B cell (primary cell): Measurements from ENCODE around the gene LDB1. TPM values are rescaled to one million over a fixed set of nuclear protein-coding genes. Genes with fewer than 3 reads are reported as not detected.

Source experiments
- ATAC-seq: fragments of 200-7000 bp; cut with Tn5 transposase; one replicate; pipeline ENCODE4 v1.10.0; 2021; ENCODE audit warnings: low read depth, mild to moderate bottlenecking, moderate number of reproducible peaks, moderate library complexity
- CTCF ChIA-PET: fragments of 350-600 bp; sonication (Branson Sonifier 250); formaldehyde crosslinking; loops from one replicate; lab custom pipeline; 2021; ENCODE audit warnings: antibody characterized with exemption, inconsistent platforms; lab: Charles Lee
- POLR2A ChIA-PET: fragments of 350-600 bp; sonication (Branson Sonifier 250); formaldehyde crosslinking; loops from one replicate; lab custom pipeline; 2021; ENCODE audit warnings: antibody characterized with exemption; lab: Charles Lee
- DNase-seq: peaks from one replicate; pipeline ENCODE4 v3.0.0; 2013
- H2AFZ ChIP-seq: 2 replicates; pipeline ENCODE4 v1.6.1; 2012; ENCODE audit warnings: mild to moderate bottlenecking, low read depth, low read length; ENCODE audit not compliant: insufficient read depth, poor library complexity, severe bottlenecking
- H3K27ac ChIP-seq, 2 donors: 1 replicate in 1 of 2; 2 replicates in 1 of 2; pipeline ENCODE4 v1.5.1; 2012 to 2013; ENCODE audit warnings: low read length in 2 of 2, mild to moderate bottlenecking in 2 of 2, moderate library complexity in 1 of 2
- H3K27me3 ChIP-seq, 4 experiments: fragments of 200-600 bp in 1 of 4; sonication (generic) in 1 of 4; replicated peaks in 1 of 4; 1 replicate in 2 of 4; 2 replicates in 2 of 4; pipeline versions ENCODE4 v1.6.1 to v1.7.0; 2013 to 2016; ENCODE audit warnings: low read length in 3 of 4, mild to moderate bottlenecking in 2 of 4, mixed read lengths in 1 of 4, moderate library complexity in 1 of 4; ENCODE audit not compliant: insufficient read depth in 4 of 4, control insufficient read depth in 3 of 4; ENCODE audit errors: control extremely low read depth in 1 of 4
- H3K36me3 ChIP-seq, 2 experiments: replicated peaks in 1 of 2; 1 replicate in 1 of 2; 2 replicates in 1 of 2; pipeline versions ENCODE4 v1.6.1 to v1.7.1; 2013; ENCODE audit warnings: low read length in 1 of 2; ENCODE audit not compliant: insufficient read depth in 2 of 2, control insufficient read depth in 1 of 2; ENCODE audit errors: control extremely low read depth in 1 of 2, extremely low read depth in 1 of 2
- H3K4me1 ChIP-seq, 2 donors: fragments of 200-600 bp in 1 of 2; sonication (generic) in 1 of 2; 1 replicate in 1 of 2; 2 replicates in 1 of 2; pipeline versions ENCODE4 v1.5.1 to v1.6.1; 2013 to 2017; ENCODE audit warnings: low read length in 2 of 2; ENCODE audit not compliant: control insufficient read depth in 2 of 2, insufficient read depth in 2 of 2
- H3K4me2 ChIP-seq: replicated peaks from 2 replicates; pipeline ENCODE3; 2012; ENCODE audit warnings: mild to moderate bottlenecking, low read depth, low read length; ENCODE audit not compliant: poor library complexity, severe bottlenecking
- H3K4me3 ChIP-seq, 5 experiments: fragments of 200-600 bp in 1 of 5; sonication (generic) in 1 of 5; 1 replicate in 3 of 5; 2 replicates in 2 of 5; pipeline versions ENCODE4 v1.5.1 to v1.7.0; 2011 to 2016; ENCODE audit warnings: low read length in 4 of 5, mild to moderate bottlenecking in 4 of 5, low read depth in 2 of 5, control low read depth in 1 of 5, moderate library complexity in 1 of 5; ENCODE audit not compliant: insufficient read depth in 1 of 5; ENCODE audit errors: control extremely low read depth in 1 of 5, extremely low read depth in 1 of 5
- H3K79me2 ChIP-seq: fragments of 200-600 bp; sonication (generic); one replicate; pipeline ENCODE4 v1.6.0; 2016; ENCODE audit warnings: low read length; ENCODE audit not compliant: control insufficient read depth, insufficient read depth
- H3K9ac ChIP-seq: fragments of 200-600 bp; sonication (generic); 2 replicates; pipeline ENCODE4 v1.6.1; 2017; ENCODE audit warnings: mild to moderate bottlenecking, low read length, moderate library complexity
- H3K9me3 ChIP-seq, 3 donors: one replicate each; pipeline versions ENCODE4 v1.6.1 to v1.7.1; 2013; ENCODE audit warnings: low read length in 2 of 3; ENCODE audit not compliant: control insufficient read depth in 2 of 3, insufficient read depth in 1 of 3; ENCODE audit errors: control extremely low read depth in 1 of 3
- H4K20me1 ChIP-seq: 2 replicates; pipeline ENCODE4 v1.6.0; 2012; ENCODE audit warnings: mild to moderate bottlenecking, low read length; ENCODE audit not compliant: insufficient read depth, control insufficient read depth, poor library complexity, severe bottlenecking
- H3K27ac Mint-ChIP-seq: one replicate; pipeline ENCODE4 v1.8.0; 2021; ENCODE audit warnings: mixed read lengths
- H3K27me3 Mint-ChIP-seq: one replicate; pipeline ENCODE4 v1.8.0; 2021; ENCODE audit warnings: mixed read lengths
- H3K4me1 Mint-ChIP-seq: one replicate; pipeline ENCODE4 v1.8.0; 2021; ENCODE audit warnings: mixed read lengths
- H3K4me3 Mint-ChIP-seq: one replicate; pipeline ENCODE4 v1.8.0; 2021; ENCODE audit warnings: mixed read lengths
- H3K9me3 Mint-ChIP-seq: one replicate; pipeline ENCODE4 v1.8.0; 2022; ENCODE audit warnings: mixed read lengths; ENCODE audit not compliant: insufficient read depth
- CTCF ChIP-seq: fragments of 200-600 bp; IDR thresholded peaks from one replicate; pipeline ENCODE4 v1.8.0; 2022; ENCODE audit warnings: antibody characterized with exemption, mild to moderate bottlenecking
- EZH2 ChIP-seq: IDR thresholded peaks from 2 replicates; pipeline ENCODE4 v1.6.1; 2012; ENCODE audit warnings: borderline replicate concordance, low read depth, mild to moderate bottlenecking, moderate library complexity, low read length; ENCODE audit not compliant: insufficient read depth, poor library complexity, severe bottlenecking
- WGBS: methylation state at CpG from one replicate; pipeline ENCODE4 v1.1.5; 2013; ENCODE audit warnings: missing lambda C conversion rate; ENCODE audit not compliant: insufficient coverage; 5-methylcytosine and 5-hydroxymethylcytosine counted together
- intact Hi-C: fragments of 100-400 bp; cut with micrococcal nuclease; formaldehyde crosslinking; loops from one replicate; pipeline ENCODE4 v1.10.0; 2022
- polyA plus RNA-seq: library from polyadenylated mRNA; depleted of rRNA; stranded (reverse); fragments of >200 nt; gene quantifications from 2 replicates; pipeline ENCODE4 v1.2.3, GENCODE V29; 2012
- total RNA-seq, 2 donors: library from RNA; stranded (reverse); fragments of 120-200 nt in 1 of 2; gene quantifications; 1 replicate in 1 of 2; 2 replicates in 1 of 2; pipeline versions ENCODE4 v1.2.3 to v1.2.4, GENCODE V29; 2013 to 2022

The LDB1 gene
- total and polyA plus RNA-seq, 2 donors (not counting 1 experiment from before 2014, with no cell fraction given) = 114 to 139 TPM

GRCh38 chr10:102090772-102091171, 29.4 kb downstream of the LDB1 start:
- ChIA-PET CTCF (no interaction called here), POLR2A (no interaction called here)
- no peak overlapping the region for H3K4me3 Mint-ChIP-seq

GRCh38 chr10:102086196-102086595, 34.0 kb downstream of the LDB1 start:
- no peak for DNase-seq
- Histone ChIP-seq H3K4me3 (no peak overlapping the region), H3K79me2 (no peaks in the 10 kb centered on the region), H3K4me2 (no peak overlapping the region), H3K27ac (no peak overlapping the region), H2AFZ (no peak overlapping the region), H3K9ac (no peak overlapping the region), H4K20me1 (no peaks in the 10 kb centered on the region), H3K4me1 (no peaks in the 10 kb centered on the region), H3K27me3 (no peaks in the 10 kb centered on the region), H3K36me3 (no peaks in the 10 kb centered on the region), H3K9me3 (no peaks in the 10 kb centered on the region)
- H3K27me3 Mint-ChIP-seq = no peaks in the 10 kb centered on the region
- intact Hi-C loops = no loop called here
- H3K4me3 Mint-ChIP-seq = no peak overlapping the region
- ChIA-PET POLR2A (interaction anchor here (0.7 kb wide), 1 partner anchor 32 kb away, joined by 3 read pairs; no protein-coding TSS in a partner anchor), CTCF (no interaction called here)
- TF ChIP-seq EZH2 = no peak
- no peak for TF ChIP-seq CTCF
- no peak overlapping the region for H3K27ac Mint-ChIP-seq
- no peaks in the 10 kb centered on the region for H3K4me1 Mint-ChIP-seq
- H3K9me3 Mint-ChIP-seq = no peaks in the 10 kb centered on the region
- WGBS = 97% methylated on average over 5 of the region's 8 CpGs
- no peak for ATAC-seq

More at GRCh38 chr10:102090772-102091171, 29.4 kb downstream of the LDB1 start:
- ATAC-seq (no peak), DNase-seq (no peak)
- Histone ChIP-seq H4K20me1 (no peaks in the 10 kb centered on the region), H3K79me2 (no peaks in the 10 kb centered on the region), H3K9me3 (no peaks in the 10 kb centered on the region), H3K4me1 (no peaks in the 10 kb centered on the region), H2AFZ (no peak overlapping the region), H3K36me3 (no peaks in the 10 kb centered on the region), H3K9ac (no peak overlapping the region), H3K4me2 (no peak overlapping the region), H3K4me3 (no peak overlapping the region), H3K27ac (no peak overlapping the region), H3K27me3 (no peaks in the 10 kb centered on the region)
- Mint-ChIP-seq H3K27ac (no peak overlapping the region), H3K9me3 (no peaks in the 10 kb centered on the region), H3K27me3 (no peaks in the 10 kb centered on the region), H3K4me1 (no peaks in the 10 kb centered on the region)
- intact Hi-C loops = no loop called here
- TF ChIP-seq EZH2 (no peak), CTCF (no peak)
- 100% methylated on average over 2 of the region's 2 CpGs for WGBS
